WTC11 (cell line): ENCODE data around the gene PYM1. TPM values are rescaled to one million over a fixed set of nuclear protein-coding genes. Genes with fewer than 3 reads are reported as not detected.

Source experiments
- AFF4 ChIP-seq: sonication (generic); formaldehyde crosslinking; IDR thresholded peaks from 2 replicates; pipeline ENCODE4 v1.8.1; 2023; ENCODE audit warnings: mild to moderate bottlenecking, missing genetic modification reagents, borderline replicate concordance
- AR ChIP-seq: fragments of 250-450 bp; sonication (Bioruptor Pico); IDR thresholded peaks from 2 replicates; pipeline ENCODE4 v1.9.0; 2021; ENCODE audit warnings: mild to moderate bottlenecking
- ATF2 ChIP-seq: sonication (generic); formaldehyde crosslinking; IDR thresholded peaks from 2 replicates; pipeline ENCODE4 v1.8.1; 2022; ENCODE audit warnings: low read depth, missing genetic modification reagents, borderline replicate concordance
- ATF3 ChIP-seq: sonication (generic); formaldehyde crosslinking; conservative IDR thresholded peaks from 2 replicates; pipeline ENCODE4 v1.8.1; 2022; ENCODE audit warnings: mild to moderate bottlenecking, missing genetic modification reagents
- CBFB ChIP-seq: sonication (generic); formaldehyde crosslinking; IDR thresholded peaks from 2 replicates; pipeline ENCODE4 v1.8.1; 2022; ENCODE audit warnings: mild to moderate bottlenecking, low read depth, missing genetic modification reagents
- ETV6 ChIP-seq: sonication (generic); formaldehyde crosslinking; IDR thresholded peaks from 2 replicates; pipeline ENCODE4 v1.8.1; 2022; ENCODE audit warnings: mild to moderate bottlenecking, missing genetic modification reagents
- FOXJ3 ChIP-seq: sonication (generic); formaldehyde crosslinking; IDR thresholded peaks from 2 replicates; pipeline ENCODE4 v1.9.0; 2021; ENCODE audit warnings: missing genetic modification reagents, mild to moderate bottlenecking, borderline replicate concordance
- FOXK1 ChIP-seq: sonication (generic); formaldehyde crosslinking; IDR thresholded peaks from 2 replicates; pipeline ENCODE4 v1.8.0; 2022; ENCODE audit warnings: mild to moderate bottlenecking, moderate library complexity, missing genetic modification reagents
- GTF2I ChIP-seq: fragments of 250-450 bp; sonication (Bioruptor Pico); conservative IDR thresholded peaks from 2 replicates; pipeline ENCODE4 v1.4.0; 2021; ENCODE audit warnings: mild to moderate bottlenecking
- MAX ChIP-seq: sonication (generic); formaldehyde crosslinking; IDR thresholded peaks from 2 replicates; pipeline ENCODE4 v1.8.0; 2022; ENCODE audit warnings: mild to moderate bottlenecking, missing genetic modification reagents
- NFATC4 ChIP-seq: fragments of 250-450 bp; sonication (Bioruptor Pico); IDR thresholded peaks from 2 replicates; pipeline ENCODE4 v1.9.0; 2021; ENCODE audit warnings: mild to moderate bottlenecking
- NFE2L1 ChIP-seq: sonication (generic); formaldehyde crosslinking; IDR thresholded peaks from 2 replicates; pipeline ENCODE4 v1.8.1; 2023; ENCODE audit warnings: missing genetic modification reagents
- NR1H2 ChIP-seq: sonication (generic); formaldehyde crosslinking; IDR thresholded peaks from 2 replicates; pipeline ENCODE4 v1.9.0; 2021; ENCODE audit warnings: mild to moderate bottlenecking, moderate library complexity, missing genetic modification reagents
- PRDM15 ChIP-seq: sonication (generic); formaldehyde crosslinking; IDR thresholded peaks from 2 replicates; pipeline ENCODE4 v1.8.0; 2022; ENCODE audit warnings: missing genetic modification reagents
- RORB ChIP-seq: fragments of 250-450 bp; sonication (Bioruptor Pico); IDR thresholded peaks from 2 replicates; pipeline ENCODE4 v1.9.0; 2021; ENCODE audit warnings: mild to moderate bottlenecking
- SMAD3 ChIP-seq: sonication (generic); formaldehyde crosslinking; IDR thresholded peaks from 2 replicates; pipeline ENCODE4 v1.8.0; 2022; ENCODE audit warnings: missing genetic modification reagents, mild to moderate bottlenecking, borderline replicate concordance
- SMAD4 ChIP-seq: sonication (generic); formaldehyde crosslinking; IDR thresholded peaks from 2 replicates; pipeline ENCODE4 v1.8.0; 2022; ENCODE audit warnings: mild to moderate bottlenecking, missing genetic modification reagents
- SP1 ChIP-seq: sonication (generic); formaldehyde crosslinking; conservative IDR thresholded peaks from 2 replicates; pipeline ENCODE4 v1.8.1; 2022; ENCODE audit warnings: missing genetic modification reagents
- USF2 ChIP-seq: sonication (generic); formaldehyde crosslinking; IDR thresholded peaks from 2 replicates; pipeline ENCODE4 v1.8.1; 2023; ENCODE audit warnings: mild to moderate bottlenecking, missing genetic modification reagents, moderate library complexity
- ZNF396 ChIP-seq: fragments of 250-450 bp; sonication (Bioruptor Pico); IDR thresholded peaks from 2 replicates; pipeline ENCODE4 v1.8.0; 2021; ENCODE audit warnings: mild to moderate bottlenecking, moderate library complexity, borderline replicate concordance
- ZNF423 ChIP-seq: fragments of 250-450 bp; sonication (Bioruptor Pico); IDR thresholded peaks from 2 replicates; pipeline ENCODE4 v2.1.2; 2022; ENCODE audit warnings: mild to moderate bottlenecking, moderate library complexity
- ZNF425 ChIP-seq: fragments of 250-450 bp; sonication (Bioruptor Pico); conservative IDR thresholded peaks from 2 replicates; pipeline ENCODE4 v1.9.0; 2021; ENCODE audit warnings: mild to moderate bottlenecking
- total RNA-seq: library from RNA; stranded (reverse); gene quantifications from 3 replicates; pipeline ENCODE4 v1.2.3, GENCODE V29; 2021

The PYM1 gene
- total RNA-seq, 1 experiment from 2014 or later, result 55.5 TPM

GRCh38 chr12:55926738-55927587 is 731 bp downstream of the PYM1 start (continued):
- TF ChIP-seq MAX (CRISPR knock-in tag), result no peak; the same call in 1 of the 2 replicates
- no peak for TF ChIP-seq PRDM15 (CRISPR knock-in tag)
- TF ChIP-seq ATF2, result no peak
- no peak for TF ChIP-seq NR1H2
- TF ChIP-seq RORB (CRISPR knock-in tag), result no peak
- TF ChIP-seq NFE2L1 (CRISPR knock-in tag), result 0 out of 2 replicates have a peak, but pooled peaks have one; percentile 2
- TF ChIP-seq ATF3, result no peak
- no peak for TF ChIP-seq SMAD4 (CRISPR knock-in tag)
- TF ChIP-seq FOXK1, result peak; percentile 58; the same call in 1 of the 2 replicates
- no peak for TF ChIP-seq ZNF423
- TF ChIP-seq FOXJ3 (CRISPR knock-in tag), result no peak
- TF ChIP-seq NFATC4 (CRISPR knock-in tag), result no peak
- TF ChIP-seq USF2 (CRISPR knock-in tag), result no peak
- TF ChIP-seq ETV6 (CRISPR knock-in tag), result no peak
- no peak for TF ChIP-seq SMAD3 (CRISPR knock-in tag)
- no peak for TF ChIP-seq CBFB (CRISPR knock-in tag)
- no peak for TF ChIP-seq ZNF425
- TF ChIP-seq GTF2I (CRISPR knock-in tag), result no peak
- no peak for TF ChIP-seq AR (CRISPR knock-in tag)
- no peak for TF ChIP-seq AFF4 (CRISPR knock-in tag)
- TF ChIP-seq SP1 (CRISPR knock-in tag), result peak; percentile 80; the same call in 1 of the 2 replicates
- TF ChIP-seq ZNF396 (CRISPR knock-in tag), result no peak
